WTC11 (cell line): ENCODE data around the gene LCN1. TPM values are rescaled to one million over a fixed set of nuclear protein-coding genes. Genes with fewer than 3 reads are reported as not detected.

Experiments
- ATAC-seq: fragments of 200-7000 bp; cut with Tn5 transposase; 2 replicates; pipeline ENCODE4 v1.10.0; 2021; ENCODE audit warnings: mild to moderate bottlenecking, moderate library complexity
- CTCF ChIA-PET: fragments of 300-600 bp; sonication (Branson Sonifier 250); formaldehyde crosslinking; loops from one replicate; lab custom pipeline; 2021; ENCODE audit warnings: antibody characterized with exemption; lab: Charles Lee
- POLR2A ChIA-PET: fragments of 350-600 bp; sonication (Branson Sonifier 250); formaldehyde crosslinking; loops from one replicate; lab custom pipeline; 2021; ENCODE audit warnings: antibody characterized with exemption; lab: Charles Lee
- DNase-seq: peaks from one replicate; pipeline ENCODE4 v3.0.0; 2021; ENCODE audit warnings: low spot score
- H3K27ac Mint-ChIP-seq: 2 replicates; pipeline ENCODE4 v1.8.0; 2021; ENCODE audit warnings: mixed read lengths
- H3K27me3 Mint-ChIP-seq: 2 replicates; pipeline ENCODE4 v1.8.0; 2021; ENCODE audit warnings: low read depth, mild to moderate bottlenecking, moderate library complexity, mixed read lengths
- H3K36me3 Mint-ChIP-seq: 2 replicates; pipeline ENCODE4 v1.8.0; 2021; ENCODE audit warnings: mixed read lengths
- H3K4me1 Mint-ChIP-seq: 2 replicates; pipeline ENCODE4 v1.8.0; 2022; ENCODE audit warnings: mixed read lengths
- H3K4me3 Mint-ChIP-seq: 2 replicates; pipeline ENCODE4 v1.8.0; 2021; ENCODE audit warnings: mild to moderate bottlenecking, moderate library complexity, mixed read lengths
- H3K9me3 Mint-ChIP-seq: 2 replicates; pipeline ENCODE4 v1.8.0; 2021; ENCODE audit warnings: mixed read lengths
- CDX4 ChIP-seq: fragments of 250-450 bp; sonication (Bioruptor Pico); IDR thresholded peaks from 2 replicates; pipeline ENCODE4 v1.9.0; 2021; ENCODE audit warnings: moderate library complexity, mild to moderate bottlenecking, inconsistent platforms, borderline replicate concordance
- EMX1 ChIP-seq: fragments of 250-450 bp; sonication (Bioruptor Pico); IDR thresholded peaks from 2 replicates; pipeline ENCODE4 v1.8.0; 2021; ENCODE audit warnings: mild to moderate bottlenecking
- ETV6 ChIP-seq: sonication (generic); formaldehyde crosslinking; IDR thresholded peaks from 2 replicates; pipeline ENCODE4 v1.8.1; 2022; ENCODE audit warnings: mild to moderate bottlenecking, missing genetic modification reagents
- FOXK1 ChIP-seq: sonication (generic); formaldehyde crosslinking; IDR thresholded peaks from 2 replicates; pipeline ENCODE4 v1.8.0; 2022; ENCODE audit warnings: mild to moderate bottlenecking, moderate library complexity, missing genetic modification reagents
- MLX ChIP-seq: sonication (generic); formaldehyde crosslinking; IDR thresholded peaks from 2 replicates; pipeline ENCODE4 v1.8.1; 2023; ENCODE audit warnings: mild to moderate bottlenecking, missing genetic modification reagents, moderate library complexity
- SMAD3 ChIP-seq: sonication (generic); formaldehyde crosslinking; IDR thresholded peaks from 2 replicates; pipeline ENCODE4 v1.8.0; 2022; ENCODE audit warnings: missing genetic modification reagents, mild to moderate bottlenecking, borderline replicate concordance
- TEAD4 ChIP-seq: sonication (generic); formaldehyde crosslinking; IDR thresholded peaks from 2 replicates; pipeline ENCODE4 v1.8.0; 2022; ENCODE audit warnings: mild to moderate bottlenecking, missing genetic modification reagents
- ZNF138 ChIP-seq: sonication (generic); formaldehyde crosslinking; conservative IDR thresholded peaks from 2 replicates; pipeline ENCODE4 v1.8.1; 2022; ENCODE audit warnings: mild to moderate bottlenecking, moderate library complexity, missing genetic modification reagents
- ZNF232 ChIP-seq: sonication (generic); formaldehyde crosslinking; IDR thresholded peaks from 2 replicates; pipeline ENCODE4 v1.8.0; 2022; ENCODE audit warnings: mild to moderate bottlenecking, missing genetic modification reagents
- ZNF263 ChIP-seq: sonication (generic); formaldehyde crosslinking; IDR thresholded peaks from 2 replicates; pipeline ENCODE4 v1.8.1; 2022; ENCODE audit warnings: low read depth, mild to moderate bottlenecking, moderate library complexity, missing genetic modification reagents
- ZNF512 ChIP-seq: sonication (generic); formaldehyde crosslinking; IDR thresholded peaks from 2 replicates; pipeline ENCODE4 v1.8.1; 2022; ENCODE audit warnings: missing genetic modification reagents, borderline replicate concordance
- ZSCAN18 ChIP-seq: fragments of 250-450 bp; sonication (Bioruptor Pico); IDR thresholded peaks from 2 replicates; pipeline ENCODE4 v2.1.2; 2022; ENCODE audit warnings: mild to moderate bottlenecking, moderate library complexity
- total RNA-seq: library from RNA; stranded (reverse); gene quantifications from 3 replicates; pipeline ENCODE4 v1.2.3, GENCODE V29; 2021
- TF ChIP-seq, protein P1 (sequence below): sonication (generic); formaldehyde crosslinking; IDR thresholded peaks from 2 replicates; pipeline ENCODE4 v1.8.0; 2022; ENCODE audit warnings: mild to moderate bottlenecking, missing genetic modification reagents
- TF ChIP-seq, protein P2 (sequence below): sonication (generic); formaldehyde crosslinking; IDR thresholded peaks from 2 replicates; pipeline ENCODE4 v1.8.1; 2023; ENCODE audit warnings: mild to moderate bottlenecking, missing genetic modification reagents
- TF ChIP-seq, protein P3 (sequence below): sonication (generic); formaldehyde crosslinking; IDR thresholded peaks from 2 replicates; pipeline ENCODE4 v1.8.0; 2023; ENCODE audit warnings: mild to moderate bottlenecking, missing genetic modification reagents
- TF ChIP-seq, protein P4 (sequence below): sonication (generic); formaldehyde crosslinking; IDR thresholded peaks from 2 replicates; pipeline ENCODE4 v1.8.0; 2023; ENCODE audit warnings: missing genetic modification reagents

The LCN1 gene
- total RNA-seq, 1 experiment from 2014 or later = not detected

DNA sequence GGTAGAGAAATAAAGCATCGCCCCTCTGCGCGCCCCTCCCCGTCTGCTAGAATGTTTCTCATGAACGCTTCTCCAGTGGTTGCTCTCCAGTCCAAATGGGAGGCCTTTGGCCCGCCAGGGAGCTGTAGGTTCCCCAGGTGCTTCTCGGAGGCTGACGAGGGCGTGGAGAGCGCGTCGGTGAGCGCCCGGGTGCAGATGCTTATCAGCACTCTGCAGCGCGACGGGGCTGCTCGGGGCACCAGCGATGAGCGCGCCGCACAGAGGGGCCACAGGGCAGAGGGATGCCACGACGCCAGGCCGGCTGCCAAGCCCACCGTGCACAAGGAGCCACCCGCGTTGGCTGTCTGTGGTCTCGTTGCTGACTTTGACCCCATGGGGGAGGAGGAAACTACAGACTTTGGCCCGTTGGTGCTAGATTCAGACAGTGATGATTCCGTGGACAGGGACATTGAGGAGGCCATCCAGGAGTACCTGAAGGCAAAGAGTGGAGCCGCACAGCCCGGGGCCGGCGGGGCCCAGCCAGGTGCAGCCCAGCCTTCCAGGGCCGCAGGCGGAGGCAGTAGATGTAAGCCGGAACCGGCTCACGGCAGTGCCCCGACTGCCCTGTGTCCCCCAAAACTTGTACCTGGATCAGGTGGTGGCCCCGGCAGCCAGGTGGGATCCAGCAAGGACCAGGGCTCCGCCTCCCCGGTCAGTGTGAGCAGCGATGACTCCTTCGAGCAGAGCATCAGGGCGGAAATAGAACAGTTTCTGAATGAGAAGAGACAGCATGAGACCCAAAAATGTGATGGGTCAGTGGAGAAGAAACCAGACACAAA lies 36.6 kb upstream of the LCN1 start:
- ChIA-PET CTCF (no interaction called here), POLR2A (no interaction called here)
- Mint-ChIP-seq H3K27me3 (no peaks in the 10 kb centered on the region), H3K27ac (no peak overlapping the region), H3K36me3 (peaks cover 37% of the 10 kb centered on the region), H3K4me1 (peaks cover 8% of the 10 kb centered on the region; the same call in 1 of the 2 replicates), H3K4me3 (no peak overlapping the region), H3K9me3 (no peaks in the 10 kb centered on the region)
- TF ChIP-seq ZNF512 (CRISPR knock-in tag) (no peak), CDX4 (CRISPR knock-in tag) (no peak), FOXK1 (CRISPR knock-in tag) (no peak), EMX1 (CRISPR knock-in tag) (no peak), ETV6 (CRISPR knock-in tag) (no peak), ZNF263 (CRISPR knock-in tag) (no peak), ZSCAN18 (CRISPR knock-in tag) (no peak), ZNF232 (CRISPR knock-in tag) (no peak), TEAD4 (CRISPR knock-in tag) (no peak), MLX (CRISPR knock-in tag) (no peak), ZNF138 (CRISPR knock-in tag) (no peak), SMAD3 (CRISPR knock-in tag) (no peak)
- TF ChIP-seq, protein P1, sequence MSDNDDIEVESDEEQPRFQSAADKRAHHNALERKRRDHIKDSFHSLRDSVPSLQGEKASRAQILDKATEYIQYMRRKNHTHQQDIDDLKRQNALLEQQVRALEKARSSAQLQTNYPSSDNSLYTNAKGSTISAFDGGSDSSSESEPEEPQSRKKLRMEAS (CRISPR knock-in tag) = no peak
- TF ChIP-seq, protein P2, sequence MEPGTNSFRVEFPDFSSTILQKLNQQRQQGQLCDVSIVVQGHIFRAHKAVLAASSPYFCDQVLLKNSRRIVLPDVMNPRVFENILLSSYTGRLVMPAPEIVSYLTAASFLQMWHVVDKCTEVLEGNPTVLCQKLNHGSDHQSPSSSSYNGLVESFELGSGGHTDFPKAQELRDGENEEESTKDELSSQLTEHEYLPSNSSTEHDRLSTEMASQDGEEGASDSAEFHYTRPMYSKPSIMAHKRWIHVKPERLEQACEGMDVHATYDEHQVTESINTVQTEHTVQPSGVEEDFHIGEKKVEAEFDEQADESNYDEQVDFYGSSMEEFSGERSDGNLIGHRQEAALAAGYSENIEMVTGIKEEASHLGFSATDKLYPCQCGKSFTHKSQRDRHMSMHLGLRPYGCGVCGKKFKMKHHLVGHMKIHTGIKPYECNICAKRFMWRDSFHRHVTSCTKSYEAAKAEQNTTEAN = no peak
- TF ChIP-seq, protein P3, sequence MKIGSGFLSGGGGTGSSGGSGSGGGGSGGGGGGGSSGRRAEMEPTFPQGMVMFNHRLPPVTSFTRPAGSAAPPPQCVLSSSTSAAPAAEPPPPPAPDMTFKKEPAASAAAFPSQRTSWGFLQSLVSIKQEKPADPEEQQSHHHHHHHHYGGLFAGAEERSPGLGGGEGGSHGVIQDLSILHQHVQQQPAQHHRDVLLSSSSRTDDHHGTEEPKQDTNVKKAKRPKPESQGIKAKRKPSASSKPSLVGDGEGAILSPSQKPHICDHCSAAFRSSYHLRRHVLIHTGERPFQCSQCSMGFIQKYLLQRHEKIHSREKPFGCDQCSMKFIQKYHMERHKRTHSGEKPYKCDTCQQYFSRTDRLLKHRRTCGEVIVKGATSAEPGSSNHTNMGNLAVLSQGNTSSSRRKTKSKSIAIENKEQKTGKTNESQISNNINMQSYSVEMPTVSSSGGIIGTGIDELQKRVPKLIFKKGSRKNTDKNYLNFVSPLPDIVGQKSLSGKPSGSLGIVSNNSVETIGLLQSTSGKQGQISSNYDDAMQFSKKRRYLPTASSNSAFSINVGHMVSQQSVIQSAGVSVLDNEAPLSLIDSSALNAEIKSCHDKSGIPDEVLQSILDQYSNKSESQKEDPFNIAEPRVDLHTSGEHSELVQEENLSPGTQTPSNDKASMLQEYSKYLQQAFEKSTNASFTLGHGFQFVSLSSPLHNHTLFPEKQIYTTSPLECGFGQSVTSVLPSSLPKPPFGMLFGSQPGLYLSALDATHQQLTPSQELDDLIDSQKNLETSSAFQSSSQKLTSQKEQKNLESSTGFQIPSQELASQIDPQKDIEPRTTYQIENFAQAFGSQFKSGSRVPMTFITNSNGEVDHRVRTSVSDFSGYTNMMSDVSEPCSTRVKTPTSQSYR (CRISPR knock-in tag) = no peak
- TF ChIP-seq, protein P4, sequence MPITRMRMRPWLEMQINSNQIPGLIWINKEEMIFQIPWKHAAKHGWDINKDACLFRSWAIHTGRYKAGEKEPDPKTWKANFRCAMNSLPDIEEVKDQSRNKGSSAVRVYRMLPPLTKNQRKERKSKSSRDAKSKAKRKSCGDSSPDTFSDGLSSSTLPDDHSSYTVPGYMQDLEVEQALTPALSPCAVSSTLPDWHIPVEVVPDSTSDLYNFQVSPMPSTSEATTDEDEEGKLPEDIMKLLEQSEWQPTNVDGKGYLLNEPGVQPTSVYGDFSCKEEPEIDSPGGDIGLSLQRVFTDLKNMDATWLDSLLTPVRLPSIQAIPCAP (CRISPR knock-in tag) = no peak
- no peak for ATAC-seq
- DNase-seq = no peak
